NCI-H187 (cell line): ENCODE measurements around the gene DNAJA1.
"Not testable (repeated sequence)": the region's sequence is repeated elsewhere in the genome, so short reads cannot be mapped to it uniquely, and the experiment has no call there.

ENCODE experiments used
- DNase-seq, 2 experiments: peaks; one replicate each; lab custom pipeline; 2025; lab: John Stamatoyannopoulos, UW

Gene DNAJA1

GRCh38 chr9:33082128-33082527 is 57.1 kb downstream of the DNAJA1 start:
- no peak for DNase-seq

- no peak for DNase-seq
Measured at GRCh38 chr9:33082538-33083326, 57.7 kb downstream of the DNAJA1 start.

- DNase-seq: not testable (repeated sequence)
Measured at GRCh38 chr9:33085672-33086071, 60.6 kb downstream of the DNAJA1 start.
